HCEC 1CT (cell line): ENCODE data around the gene ESR1.
A peak's percentile ranks its signal among the peaks of the same experiment; 100 is the strongest.
"Not testable (repeated sequence)": the region's sequence is repeated elsewhere in the genome, so short reads cannot be mapped to it uniquely, and the experiment has no call there.

Experiments used
- DNase-seq: peaks from one replicate; pipeline ENCODE4 v3.0.0-alpha.2; 2017

ESR1 gene

DNA sequence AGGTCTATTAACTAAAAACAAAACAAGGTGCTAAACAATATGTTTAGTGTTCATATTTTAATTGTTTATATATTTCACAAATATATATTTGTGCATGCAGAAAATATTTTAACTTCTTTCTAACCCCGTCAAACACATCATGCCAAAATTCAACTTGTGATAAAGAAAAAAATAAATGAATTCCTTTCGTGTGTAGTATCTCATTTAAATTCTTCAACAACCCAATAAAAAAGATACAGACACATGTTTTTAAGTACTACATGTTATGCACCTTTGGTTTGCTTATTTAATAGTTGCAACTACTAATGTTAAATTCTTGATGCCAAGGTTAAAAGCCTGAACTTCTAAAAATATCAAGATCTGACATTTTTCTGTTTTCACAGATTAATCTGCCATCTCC lies 252.4 kb downstream of the ESR1 start:
- no peak for DNase-seq

DNA sequence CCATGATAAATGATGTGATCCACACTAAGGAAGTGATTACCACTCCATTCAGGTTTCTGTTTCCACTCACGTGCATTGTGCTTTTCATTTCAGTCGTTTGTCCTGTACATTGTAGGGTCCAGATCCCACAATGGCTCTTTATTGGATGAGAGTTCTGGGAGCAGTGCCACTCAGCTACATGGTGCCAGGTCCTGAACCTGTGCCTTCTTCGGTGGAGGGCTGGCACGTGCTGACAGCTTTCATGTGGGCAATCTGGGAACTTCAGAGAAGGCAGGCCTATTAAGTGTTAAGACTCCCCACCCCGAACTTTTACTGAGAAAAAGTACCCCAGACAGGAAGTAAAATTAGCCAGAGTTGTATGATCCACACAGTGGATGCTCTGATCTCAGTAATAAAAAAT lies 255.0 kb downstream of the ESR1 start:
- DNase-seq, result no peak

DNA sequence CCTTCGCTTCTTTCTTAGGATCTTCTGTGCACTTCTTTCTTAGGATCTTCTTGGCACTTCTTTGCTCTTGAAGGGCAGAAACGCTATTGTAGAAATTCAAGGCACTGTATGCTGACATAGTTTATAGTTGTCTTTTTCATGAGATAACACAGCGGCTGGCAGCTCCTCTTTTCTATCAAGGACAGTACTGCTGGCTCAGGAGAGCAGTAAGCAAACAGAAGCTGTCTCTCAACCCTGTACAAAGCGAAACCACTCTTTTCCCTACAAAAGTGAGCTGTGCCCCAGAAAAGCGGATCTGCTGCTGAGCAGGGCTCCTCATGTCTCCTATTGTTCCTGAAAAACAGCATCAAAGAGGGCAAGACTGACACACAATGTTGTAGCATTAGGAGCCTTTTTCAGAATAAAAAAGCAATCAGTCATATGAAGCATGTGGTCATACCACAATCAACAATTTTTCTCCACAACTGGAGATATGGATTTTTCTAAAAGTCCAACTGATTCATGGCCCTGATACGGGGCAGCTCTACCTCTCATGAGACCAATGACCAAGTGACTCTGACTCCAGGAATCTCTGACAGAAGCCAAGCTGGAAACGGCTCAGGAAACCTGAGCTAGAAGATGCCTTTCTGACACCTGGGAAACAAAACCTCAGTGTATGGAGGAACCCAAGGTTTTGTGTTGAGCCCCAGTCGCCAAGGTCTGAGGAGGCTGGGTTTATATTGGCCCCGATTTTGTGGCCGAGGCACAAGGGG lies 255.9 kb downstream of the ESR1 start:
- no peak for DNase-seq

DNA sequence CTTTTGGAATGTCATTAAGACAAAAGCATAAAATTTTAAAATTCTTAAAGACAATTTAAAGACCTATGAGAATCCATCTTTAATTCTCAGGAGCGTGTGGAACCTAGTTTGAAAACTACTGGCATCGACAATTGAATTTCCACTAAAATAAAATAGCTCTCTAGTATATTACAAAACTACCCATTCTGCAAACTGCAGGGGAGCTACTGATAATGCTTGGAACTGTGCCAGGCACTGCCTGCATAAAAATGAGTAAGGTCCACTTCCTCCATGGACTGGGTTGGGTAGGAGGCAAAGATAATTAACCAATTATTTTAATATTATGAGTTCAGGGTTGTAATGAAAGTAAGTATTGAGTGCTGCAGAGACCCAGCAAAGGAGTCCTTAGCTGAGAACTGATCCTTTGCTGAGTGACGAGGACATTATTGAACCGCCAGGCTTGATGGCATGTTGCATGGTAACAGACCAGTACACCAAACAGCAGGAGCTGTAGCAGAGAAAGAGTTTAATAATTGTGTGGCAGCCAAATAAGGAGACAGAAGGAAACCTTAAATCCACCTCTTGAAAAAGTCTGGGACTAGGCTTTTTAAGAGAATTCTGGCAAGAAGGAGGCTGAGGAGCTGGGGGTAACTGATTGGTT lies 261.3 kb downstream of the ESR1 start:
- DNase-seq, result no peak

DNA sequence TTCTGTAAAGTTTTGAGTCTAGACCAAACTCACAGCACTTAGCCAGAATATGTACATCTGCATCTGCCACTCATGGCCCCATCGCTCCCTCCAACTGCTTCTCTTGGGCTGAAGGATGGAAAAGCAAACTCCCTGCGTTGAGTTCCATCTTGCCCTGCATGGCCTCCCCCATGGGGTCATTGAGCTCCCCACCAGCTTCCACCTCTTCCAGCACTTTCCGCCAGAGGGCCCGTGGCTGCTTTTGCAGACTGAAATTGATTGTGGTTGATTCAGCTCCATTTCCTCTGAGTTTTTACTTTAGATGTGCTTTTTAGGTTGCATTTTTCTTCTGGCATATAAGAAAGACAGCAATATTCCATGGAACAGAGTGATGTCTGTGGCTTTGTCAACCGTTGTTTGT lies 263.1 kb downstream of the ESR1 start:
- no peak for DNase-seq

DNA sequence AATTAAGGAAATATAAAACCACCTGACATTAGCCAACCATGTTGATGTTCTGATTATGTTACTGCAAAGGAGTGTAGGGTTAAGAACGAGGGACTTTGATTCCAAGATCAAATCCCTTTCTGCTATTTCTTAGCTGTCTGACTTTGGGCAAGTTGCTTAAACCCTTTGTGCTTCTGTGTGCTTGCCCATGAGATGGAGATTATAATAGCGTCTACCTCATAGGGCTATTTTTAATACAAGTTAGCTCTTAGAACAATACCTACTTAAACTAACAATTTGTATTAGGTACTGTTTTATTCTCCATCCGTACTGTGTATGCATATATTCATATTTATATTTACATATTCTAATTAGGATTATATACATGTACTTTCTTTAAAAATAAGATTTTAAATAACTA lies 263.8 kb downstream of the ESR1 start:
- no peak for DNase-seq

DNA sequence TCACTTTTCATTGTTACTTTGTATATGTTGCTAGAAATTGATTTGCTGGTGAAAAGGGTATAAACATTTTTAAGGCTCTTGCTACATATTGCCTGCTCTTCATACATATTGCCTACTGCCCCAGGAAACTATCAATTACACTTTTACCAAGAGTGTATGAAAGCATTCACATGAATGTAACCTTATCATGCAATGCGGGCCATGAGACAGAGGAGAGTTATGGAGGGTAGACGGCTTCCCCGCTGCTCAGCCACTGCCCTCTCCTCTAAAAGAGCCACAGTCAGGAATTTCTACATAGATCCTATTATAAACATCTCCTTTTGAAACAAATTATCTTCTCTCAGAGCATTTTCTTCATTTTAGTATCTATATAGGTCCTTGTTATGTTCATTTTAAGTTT lies 264.4 kb downstream of the ESR1 start:
- DNase-seq, result no peak

DNA sequence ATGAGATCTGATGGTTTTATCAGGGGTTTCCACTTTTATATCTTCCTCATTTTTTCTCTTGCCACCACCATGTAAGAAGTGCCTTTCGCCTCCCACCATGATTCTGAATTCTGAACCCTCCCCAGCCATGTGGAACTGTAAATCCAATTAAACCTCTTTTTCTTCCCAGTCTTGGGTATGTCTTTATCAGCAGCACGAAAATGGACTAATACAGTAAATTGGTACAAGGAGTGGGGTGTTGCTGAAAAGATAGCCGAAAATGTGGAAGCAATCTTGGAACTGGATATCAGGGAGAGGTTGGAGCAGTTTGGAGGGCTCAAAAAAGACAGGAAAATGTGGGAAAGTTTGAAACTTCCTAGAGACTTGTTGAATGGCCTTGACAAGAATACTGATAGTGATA lies 268.8 kb downstream of the ESR1 start:
- not testable (repeated sequence) for DNase-seq

DNA sequence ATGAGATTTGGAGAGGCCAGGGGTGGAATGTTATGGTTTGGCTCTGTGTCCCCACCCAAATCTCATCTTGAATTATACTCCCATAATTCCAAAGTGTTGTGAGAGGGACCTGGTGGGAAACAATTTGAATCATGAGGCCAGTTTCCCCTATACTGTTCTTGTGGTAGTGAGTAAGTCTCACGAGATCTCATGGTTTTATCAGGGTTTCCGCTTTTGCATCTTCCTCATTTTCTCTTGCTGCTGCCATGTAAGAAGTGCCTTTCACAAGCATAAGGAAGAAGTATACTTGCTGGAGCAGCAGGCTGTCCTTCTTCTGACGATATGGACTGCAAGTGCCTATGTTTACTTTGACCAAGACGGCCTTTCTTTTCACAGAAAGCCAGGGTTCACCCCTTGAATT lies 270.5 kb downstream of the ESR1 start:
- no peak for DNase-seq

DNA sequence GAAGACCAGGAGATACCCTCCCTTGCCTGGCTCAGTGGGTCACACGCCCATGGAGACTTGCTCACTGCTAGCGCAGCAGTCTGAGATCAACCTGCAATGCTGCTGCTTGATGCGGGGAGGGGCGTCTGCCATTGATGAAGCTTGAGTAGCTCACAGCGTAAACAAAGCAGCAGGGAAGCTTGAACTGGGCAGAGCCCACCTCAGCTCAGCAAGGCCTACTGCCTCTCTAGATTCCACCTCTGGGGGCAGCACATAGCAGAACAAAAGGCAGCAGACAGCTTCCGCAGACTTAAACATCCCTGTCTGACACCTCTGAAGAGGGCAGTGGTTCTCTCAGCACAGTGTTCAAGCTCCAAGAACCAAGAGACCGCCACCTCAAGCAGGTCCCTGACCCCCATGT lies 271.3 kb downstream of the ESR1 start:
- DNase-seq, result no peak

DNA sequence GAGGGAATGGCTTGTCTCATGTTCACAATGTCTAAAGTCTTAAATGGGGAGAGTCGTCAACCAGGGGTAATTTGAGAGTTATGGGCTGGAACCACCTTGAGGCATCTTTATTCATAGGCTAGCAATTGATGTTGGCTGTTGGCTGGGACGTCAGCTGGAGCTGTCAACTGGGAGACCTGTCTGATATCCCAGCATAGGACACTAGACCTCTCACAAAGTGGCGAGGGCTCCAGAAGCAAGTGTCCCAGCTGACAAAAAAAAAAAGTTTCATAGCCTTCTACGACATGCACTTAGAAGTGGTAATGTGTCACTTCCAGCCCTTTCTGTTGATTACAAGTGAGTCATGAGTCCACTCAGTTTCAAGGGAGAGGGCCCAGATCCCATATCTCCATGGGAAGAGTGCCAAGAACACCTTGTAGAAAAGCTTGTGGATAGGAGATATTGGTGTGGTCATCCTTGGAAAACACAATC lies 278.0 kb downstream of the ESR1 start:
- DNase-seq, result no peak

DNA sequence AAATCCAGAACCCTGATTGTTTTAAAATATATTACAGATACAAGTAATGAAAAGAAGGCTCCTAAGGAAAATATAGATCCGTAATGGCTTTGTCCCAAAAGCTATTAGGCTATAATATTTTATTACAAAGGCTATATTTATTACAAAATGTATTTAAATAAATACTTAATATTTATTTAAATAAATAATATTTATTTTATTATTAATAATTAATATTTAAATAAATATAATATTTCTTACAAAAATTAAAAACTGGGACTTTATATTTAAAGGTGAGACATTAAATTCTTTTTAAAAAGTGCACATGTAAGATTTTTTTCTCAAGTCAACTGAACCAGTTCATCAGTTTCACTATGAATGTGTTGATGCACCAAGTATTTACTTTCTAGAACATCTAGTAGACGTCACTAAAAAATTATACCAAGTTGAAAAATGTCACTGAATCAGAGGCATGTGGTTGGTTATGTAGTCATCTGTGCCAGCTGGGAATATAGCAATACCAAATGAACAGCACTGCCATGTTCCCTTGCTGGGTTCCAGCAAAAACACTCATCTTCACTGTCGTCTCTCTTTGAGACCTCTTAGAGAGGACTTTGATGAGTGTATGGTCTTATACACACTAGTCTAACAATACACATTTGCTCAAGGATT lies 278.9 kb downstream of the ESR1 start:
- DNase-seq, result no peak

DNA sequence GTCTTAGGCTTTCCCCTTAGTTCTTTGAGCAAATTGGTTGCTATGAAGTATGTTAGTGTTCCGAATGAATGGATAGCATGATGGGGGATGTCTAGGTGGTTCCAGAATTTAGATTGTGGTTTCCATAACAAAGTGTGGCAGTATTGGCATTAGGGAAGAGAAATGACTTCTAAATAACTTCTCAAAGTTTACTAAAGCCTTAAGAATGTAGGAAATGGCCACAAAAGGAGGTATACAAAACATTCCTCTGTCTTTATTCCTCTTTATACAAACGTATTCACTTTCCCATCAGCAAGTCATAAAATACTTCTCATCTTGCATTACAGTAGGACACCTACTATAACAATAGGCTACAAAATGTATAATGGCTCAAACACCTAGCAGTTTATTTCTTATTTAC lies 279.6 kb downstream of the ESR1 start:
- peak; percentile 27 for DNase-seq

DNA sequence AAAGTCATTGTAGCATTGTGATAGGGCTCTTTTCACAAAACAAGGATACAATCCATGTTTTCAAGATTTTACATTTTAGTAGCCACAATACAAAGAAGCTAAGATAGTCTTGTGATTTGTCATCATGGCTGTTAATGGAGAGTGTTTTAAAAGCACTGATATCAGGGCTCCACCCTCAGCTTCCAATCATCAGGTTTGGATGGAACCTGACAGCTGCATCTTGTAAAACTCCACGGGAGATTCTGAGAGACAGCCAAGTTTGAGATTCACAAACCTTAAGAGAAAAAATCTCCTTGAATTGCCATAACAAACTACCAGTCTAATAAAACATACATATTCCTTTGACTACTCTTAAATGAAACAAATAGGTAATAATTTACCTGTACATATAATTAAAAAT lies 280.2 kb downstream of the ESR1 start:
- no peak for DNase-seq

DNA sequence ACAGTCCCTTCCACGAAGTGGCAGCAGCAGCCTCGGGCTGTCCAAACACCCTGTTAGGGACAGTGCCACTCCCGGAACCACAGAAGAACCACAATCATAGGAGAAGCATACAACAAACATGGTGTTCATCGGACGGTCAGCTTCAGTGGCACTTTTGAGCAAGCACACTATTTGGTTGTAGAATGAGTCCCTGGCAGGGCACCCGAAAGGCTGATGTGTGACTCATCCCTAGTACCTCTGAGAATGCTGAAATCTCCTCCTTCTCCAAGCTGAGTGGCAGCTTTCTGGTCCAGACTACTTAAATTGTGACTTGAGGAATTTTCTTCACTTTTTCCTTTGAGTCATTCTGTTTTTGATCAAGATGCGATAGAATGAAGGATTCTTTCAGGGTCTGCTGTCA lies 282.5 kb downstream of the ESR1 start:
- DNase-seq, result peak; percentile 51

DNA sequence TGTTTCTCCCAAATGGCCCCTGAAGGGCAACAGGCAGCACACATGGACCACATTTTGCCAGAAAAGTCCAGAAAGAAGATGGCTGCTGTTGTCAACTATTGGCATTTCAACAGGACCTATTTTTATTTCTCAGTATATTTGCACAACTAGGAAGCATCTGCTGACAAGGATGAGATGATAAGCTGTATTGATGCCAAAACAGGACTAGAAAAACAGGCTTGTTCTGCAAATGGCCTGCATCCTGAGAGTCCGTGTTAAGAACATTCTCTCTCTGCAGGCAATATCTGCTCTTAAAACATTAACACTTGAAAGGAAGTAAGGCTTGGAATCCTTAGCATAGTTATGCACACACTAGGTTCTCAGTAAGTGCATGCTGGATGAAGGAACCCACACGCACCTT lies 283.7 kb downstream of the ESR1 start:
- no peak for DNase-seq

DNA sequence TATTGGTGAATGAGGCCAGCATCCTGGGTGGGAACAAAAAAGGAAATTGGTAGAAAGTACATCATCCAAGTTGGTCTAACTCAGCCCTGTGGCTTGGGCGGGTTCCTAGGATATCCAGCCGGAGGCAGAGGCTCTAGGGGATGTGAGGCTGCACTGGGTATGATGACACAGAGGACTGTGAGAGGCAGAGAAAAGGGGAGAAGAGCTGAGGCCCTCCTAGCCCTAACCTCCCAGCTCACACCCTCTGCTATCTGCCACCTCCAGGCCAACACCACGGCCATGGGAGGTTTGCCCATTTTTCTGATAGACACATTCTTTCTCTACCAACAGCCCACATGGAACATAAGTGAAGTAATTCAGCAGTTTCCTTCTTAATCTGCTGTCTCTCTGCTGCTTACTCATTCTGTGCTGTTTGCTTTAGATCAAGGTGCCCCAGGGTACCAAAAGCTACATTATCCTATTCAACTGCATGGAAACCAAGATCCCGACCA lies 284.4 kb downstream of the ESR1 start:
- no peak for DNase-seq

DNA sequence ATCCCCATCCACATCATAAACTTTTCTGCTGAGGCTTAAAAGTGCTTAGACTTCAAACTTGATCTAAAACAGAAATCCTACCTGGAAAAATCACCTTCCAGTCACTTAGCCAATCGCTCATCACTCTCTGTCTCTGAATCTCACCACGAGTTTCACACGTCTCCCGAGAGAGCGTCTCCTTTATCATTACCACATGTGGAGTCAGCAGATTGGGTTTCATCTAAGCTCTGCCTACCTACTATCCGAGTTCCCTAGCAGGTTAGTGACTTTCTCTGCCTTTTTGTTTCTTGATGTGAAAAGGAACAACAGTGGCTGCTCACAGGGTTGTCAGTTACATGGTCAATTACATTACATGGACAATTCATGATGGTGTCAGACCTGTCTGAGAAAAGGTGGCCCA lies 286.2 kb downstream of the ESR1 start:
- no peak for DNase-seq

DNA sequence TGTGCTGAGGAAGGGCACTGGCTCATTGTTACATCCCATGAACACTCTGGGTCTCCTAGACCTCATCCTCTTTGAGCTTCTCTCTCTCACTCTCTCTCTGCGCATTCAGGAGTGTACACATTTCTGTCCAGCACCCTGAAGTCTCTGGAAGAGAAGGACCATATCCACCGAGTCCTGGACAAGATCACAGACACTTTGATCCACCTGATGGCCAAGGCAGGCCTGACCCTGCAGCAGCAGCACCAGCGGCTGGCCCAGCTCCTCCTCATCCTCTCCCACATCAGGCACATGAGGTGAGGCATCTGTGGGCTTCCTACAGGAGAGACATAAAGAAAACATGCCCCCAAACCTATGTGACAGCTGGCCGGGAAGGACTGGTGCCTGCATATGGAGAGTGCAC lies 286.8 kb downstream of the ESR1 start:
- no peak for DNase-seq

DNA sequence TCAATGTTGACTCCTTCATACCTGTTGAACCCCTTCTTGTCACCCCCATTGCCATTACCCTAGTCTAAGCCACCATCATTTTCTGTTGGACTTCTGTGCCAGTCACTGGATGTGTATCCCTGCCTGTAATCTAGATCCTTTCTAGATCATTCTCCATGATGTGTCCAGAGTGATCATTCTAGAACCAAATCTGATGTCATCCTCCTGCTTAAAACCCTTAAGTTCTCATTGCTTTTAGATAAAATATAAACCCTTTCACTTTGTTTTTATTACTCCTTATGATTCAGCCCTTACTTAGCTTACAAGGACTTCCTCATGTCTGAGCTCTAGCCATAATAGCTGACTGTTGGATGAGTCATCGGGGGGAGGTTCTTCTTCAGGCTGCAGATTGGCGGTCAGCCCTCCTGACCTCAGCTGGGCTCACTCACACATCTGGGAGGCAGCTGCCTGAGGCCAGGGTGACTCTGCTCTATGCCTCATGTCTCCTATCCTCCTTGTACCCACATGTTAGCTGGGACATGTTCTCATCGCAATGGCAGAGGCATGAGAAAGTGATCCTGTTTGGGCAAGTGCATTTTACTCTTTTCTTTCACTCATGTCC lies 287.6 kb downstream of the ESR1 start:
- DNase-seq, result peak; percentile 100

DNA sequence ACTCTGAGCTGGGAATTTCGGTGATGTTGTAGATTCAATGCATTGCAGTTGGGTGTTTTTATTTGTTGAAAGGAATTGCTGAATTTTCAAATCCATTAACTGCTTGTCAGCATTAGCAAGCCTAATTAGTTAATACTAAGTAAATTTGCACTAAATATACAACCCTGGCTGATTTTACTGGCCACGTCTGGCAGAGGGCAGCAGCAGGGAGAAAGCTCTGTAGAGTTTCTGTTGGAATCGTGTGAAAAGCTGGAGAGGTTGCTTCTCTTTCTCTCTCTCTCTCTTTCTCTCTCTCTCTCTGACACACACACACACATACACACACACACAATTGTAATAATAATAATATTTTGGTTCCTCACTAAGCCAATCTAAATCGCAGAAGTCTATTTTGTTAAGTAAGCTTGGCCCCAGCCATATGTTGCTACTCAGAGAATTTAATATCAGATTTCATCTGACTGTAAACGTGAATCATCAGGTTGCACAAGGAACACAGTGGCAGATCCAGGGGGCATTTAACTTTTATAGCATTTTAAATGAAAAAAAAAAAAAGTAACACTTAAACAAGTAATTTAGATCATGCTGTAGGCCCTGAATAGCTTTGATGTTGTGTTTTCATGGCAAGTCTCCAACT lies 289.5 kb downstream of the ESR1 start:
- DNase-seq, result peak; percentile 93

DNA sequence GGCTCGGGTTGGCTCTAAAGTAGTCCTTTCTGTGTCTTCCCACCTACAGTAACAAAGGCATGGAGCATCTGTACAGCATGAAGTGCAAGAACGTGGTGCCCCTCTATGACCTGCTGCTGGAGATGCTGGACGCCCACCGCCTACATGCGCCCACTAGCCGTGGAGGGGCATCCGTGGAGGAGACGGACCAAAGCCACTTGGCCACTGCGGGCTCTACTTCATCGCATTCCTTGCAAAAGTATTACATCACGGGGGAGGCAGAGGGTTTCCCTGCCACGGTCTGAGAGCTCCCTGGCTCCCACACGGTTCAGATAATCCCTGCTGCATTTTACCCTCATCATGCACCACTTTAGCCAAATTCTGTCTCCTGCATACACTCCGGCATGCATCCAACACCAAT lies 291.2 kb downstream of the ESR1 start:
- DNase-seq, result no peak
